ENCODE data around the gene SMARCAD1. TPM values are rescaled to one million over a fixed set of nuclear protein-coding genes. Genes with fewer than 3 reads are reported as not detected.
A peak's percentile ranks its signal among the peaks of the same experiment; 100 is the strongest.

The SMARCAD1 gene, protein sequence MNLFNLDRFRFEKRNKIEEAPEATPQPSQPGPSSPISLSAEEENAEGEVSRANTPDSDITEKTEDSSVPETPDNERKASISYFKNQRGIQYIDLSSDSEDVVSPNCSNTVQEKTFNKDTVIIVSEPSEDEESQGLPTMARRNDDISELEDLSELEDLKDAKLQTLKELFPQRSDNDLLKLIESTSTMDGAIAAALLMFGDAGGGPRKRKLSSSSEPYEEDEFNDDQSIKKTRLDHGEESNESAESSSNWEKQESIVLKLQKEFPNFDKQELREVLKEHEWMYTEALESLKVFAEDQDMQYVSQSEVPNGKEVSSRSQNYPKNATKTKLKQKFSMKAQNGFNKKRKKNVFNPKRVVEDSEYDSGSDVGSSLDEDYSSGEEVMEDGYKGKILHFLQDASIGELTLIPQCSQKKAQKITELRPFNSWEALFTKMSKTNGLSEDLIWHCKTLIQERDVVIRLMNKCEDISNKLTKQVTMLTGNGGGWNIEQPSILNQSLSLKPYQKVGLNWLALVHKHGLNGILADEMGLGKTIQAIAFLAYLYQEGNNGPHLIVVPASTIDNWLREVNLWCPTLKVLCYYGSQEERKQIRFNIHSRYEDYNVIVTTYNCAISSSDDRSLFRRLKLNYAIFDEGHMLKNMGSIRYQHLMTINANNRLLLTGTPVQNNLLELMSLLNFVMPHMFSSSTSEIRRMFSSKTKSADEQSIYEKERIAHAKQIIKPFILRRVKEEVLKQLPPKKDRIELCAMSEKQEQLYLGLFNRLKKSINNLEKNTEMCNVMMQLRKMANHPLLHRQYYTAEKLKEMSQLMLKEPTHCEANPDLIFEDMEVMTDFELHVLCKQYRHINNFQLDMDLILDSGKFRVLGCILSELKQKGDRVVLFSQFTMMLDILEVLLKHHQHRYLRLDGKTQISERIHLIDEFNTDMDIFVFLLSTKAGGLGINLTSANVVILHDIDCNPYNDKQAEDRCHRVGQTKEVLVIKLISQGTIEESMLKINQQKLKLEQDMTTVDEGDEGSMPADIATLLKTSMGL
- 36.8 and 38.0 TPM in 2 replicates for total RNA-seq

DNA sequence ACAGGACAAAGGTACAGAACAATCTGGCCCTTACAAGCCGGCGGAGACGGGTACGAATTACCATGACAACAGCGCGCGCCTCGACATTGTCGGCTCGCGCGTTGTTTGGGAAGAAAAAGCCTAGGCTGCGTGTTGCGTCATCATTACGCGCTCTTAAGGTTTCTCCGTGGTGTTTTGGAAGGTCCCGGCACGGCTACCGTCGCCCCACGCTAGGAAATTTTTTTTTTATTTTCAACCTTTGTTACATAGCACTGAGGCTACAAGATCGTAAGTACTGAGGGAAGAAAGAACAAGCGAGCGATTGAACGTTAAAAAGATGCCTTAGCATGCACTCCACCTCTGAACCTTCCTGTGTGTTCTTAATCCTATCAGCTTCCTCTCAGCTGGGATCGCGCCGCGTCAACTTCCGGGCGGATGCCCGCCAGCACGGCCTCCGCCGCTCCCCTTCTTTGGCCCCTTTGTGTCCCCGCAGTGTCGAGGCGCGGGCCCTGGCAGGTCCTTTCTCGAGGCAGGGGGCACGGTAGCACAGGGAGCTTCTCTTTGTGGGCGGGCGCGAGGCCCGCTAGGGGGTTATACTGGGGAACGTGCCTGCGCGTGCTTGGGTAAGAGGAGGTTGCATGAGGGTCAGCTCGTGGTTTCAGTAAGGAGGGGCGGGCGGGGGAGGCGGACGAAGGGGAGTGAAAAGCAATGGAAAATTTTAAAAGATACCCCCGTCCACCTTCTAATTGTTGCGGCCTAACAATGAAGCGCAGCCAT lies at the start of gene SMARCAD1:
Gene SMARCAD1 (plus strand): TSS at position 397 of the 756 bp plus-strand sequence. CDS start 530 bp downstream, outside the sequence.
- Histone ChIP-seq H3K4me3 (ENCODE audit: low read depth, low read length) (peak within 1 kb of the TSS; percentile 79), H3K36me3 (ENCODE audit: control insufficient read depth, insufficient read depth, low read length) (no peaks in the 10 kb centered on the region), H3K27me3 (ENCODE audit: control insufficient read depth, insufficient read depth, low read length) (no peaks in the 10 kb centered on the region)
- DNase-seq (ENCODE audit: low read depth), result peak; percentile 79
- TF ChIP-seq, protein P1, sequence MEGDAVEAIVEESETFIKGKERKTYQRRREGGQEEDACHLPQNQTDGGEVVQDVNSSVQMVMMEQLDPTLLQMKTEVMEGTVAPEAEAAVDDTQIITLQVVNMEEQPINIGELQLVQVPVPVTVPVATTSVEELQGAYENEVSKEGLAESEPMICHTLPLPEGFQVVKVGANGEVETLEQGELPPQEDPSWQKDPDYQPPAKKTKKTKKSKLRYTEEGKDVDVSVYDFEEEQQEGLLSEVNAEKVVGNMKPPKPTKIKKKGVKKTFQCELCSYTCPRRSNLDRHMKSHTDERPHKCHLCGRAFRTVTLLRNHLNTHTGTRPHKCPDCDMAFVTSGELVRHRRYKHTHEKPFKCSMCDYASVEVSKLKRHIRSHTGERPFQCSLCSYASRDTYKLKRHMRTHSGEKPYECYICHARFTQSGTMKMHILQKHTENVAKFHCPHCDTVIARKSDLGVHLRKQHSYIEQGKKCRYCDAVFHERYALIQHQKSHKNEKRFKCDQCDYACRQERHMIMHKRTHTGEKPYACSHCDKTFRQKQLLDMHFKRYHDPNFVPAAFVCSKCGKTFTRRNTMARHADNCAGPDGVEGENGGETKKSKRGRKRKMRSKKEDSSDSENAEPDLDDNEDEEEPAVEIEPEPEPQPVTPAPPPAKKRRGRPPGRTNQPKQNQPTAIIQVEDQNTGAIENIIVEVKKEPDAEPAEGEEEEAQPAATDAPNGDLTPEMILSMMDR (IDR thresholded peaks at IDR 0.05; ENCODE audit: insufficient read depth, low read length, poor library complexity, severe bottlenecking), result no peak

DNA sequence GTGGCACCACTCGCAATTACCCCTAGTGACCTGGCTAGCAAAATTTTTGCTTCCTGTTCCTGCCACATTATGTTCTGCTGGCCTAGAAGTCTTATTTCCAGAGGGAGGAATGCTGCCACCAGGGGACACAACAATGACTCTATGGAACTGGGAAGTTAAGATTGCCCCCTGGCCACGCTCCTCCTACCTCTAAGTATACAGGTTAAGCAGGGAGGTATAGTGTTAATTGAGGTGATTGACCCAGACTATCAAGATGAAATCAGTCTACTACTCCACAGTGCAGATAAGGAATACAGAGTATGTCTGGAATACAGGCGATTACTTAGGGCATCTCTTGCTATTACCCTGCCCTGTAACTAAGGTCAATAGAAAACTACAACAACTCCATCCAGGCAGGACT lies 48.8 kb upstream of the SMARCAD1 start:
- no peaks in the 10 kb centered on the region for H3K36me3 ChIP-seq (ENCODE audit: control insufficient read depth, insufficient read depth, low read length)
- no peaks in the 10 kb centered on the region for H3K27me3 ChIP-seq (ENCODE audit: control insufficient read depth, insufficient read depth, low read length)
- no peak overlapping the region for H3K4me3 ChIP-seq (ENCODE audit: low read depth, low read length)
- TF ChIP-seq, protein P1 (IDR thresholded peaks at IDR 0.05; ENCODE audit: insufficient read depth, low read length, poor library complexity, severe bottlenecking), result no peak
- DNase-seq (ENCODE audit: low read depth), result no peak

DNA sequence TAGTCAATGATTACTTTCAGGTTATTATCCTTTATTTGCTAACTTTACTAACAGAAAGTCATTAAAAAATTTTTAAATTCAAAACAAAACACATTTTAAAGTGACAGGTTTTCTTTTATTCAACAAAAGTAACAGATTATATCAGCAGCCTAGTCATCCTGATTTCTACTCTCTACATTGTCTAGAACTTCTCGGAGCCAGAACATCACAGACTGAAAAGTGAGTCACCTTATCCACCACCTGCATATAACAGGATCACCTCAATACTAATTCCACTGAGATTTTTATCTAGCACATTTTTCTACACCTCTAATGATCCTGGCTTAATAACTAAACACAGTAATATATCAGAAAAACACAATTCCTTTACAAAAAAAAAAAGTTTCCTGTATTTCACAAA lies 47.9 kb upstream of the SMARCAD1 start:
- Histone ChIP-seq H3K4me3 (ENCODE audit: low read depth, low read length) (no peak overlapping the region), H3K36me3 (ENCODE audit: control insufficient read depth, insufficient read depth, low read length) (no peaks in the 10 kb centered on the region), H3K27me3 (ENCODE audit: control insufficient read depth, insufficient read depth, low read length) (no peaks in the 10 kb centered on the region)
- TF ChIP-seq, protein P1 (IDR thresholded peaks at IDR 0.05; ENCODE audit: insufficient read depth, low read length, poor library complexity, severe bottlenecking), result no peak
- DNase-seq (ENCODE audit: low read depth), result no peak

DNA sequence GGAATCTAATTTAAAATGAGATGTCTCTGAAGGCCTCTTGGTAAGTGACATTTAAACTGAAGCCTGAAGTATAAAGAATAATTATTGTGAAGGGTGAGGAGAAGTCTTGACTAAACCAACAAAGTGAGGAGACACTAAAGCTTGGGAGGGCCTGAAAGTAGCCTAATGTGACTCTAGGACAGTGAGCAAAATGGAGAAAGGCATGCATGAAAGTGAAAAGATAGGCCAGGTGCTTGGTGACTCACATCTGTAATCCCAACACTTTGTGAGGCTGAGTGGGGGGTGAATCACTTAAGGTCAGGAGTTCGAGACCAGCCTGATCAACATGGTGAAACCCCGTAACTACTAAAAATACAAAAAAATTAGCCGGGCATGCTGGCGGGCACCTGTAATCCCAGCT lies 46.9 kb upstream of the SMARCAD1 start:
- DNase-seq (ENCODE audit: low read depth), result no peak
- Histone ChIP-seq H3K4me3 (ENCODE audit: low read depth, low read length) (no peak overlapping the region), H3K36me3 (ENCODE audit: control insufficient read depth, insufficient read depth, low read length) (no peaks in the 10 kb centered on the region), H3K27me3 (ENCODE audit: control insufficient read depth, insufficient read depth, low read length) (no peaks in the 10 kb centered on the region)
- TF ChIP-seq, protein P1 (IDR thresholded peaks at IDR 0.05; ENCODE audit: insufficient read depth, low read length, poor library complexity, severe bottlenecking), result no peak

DNA sequence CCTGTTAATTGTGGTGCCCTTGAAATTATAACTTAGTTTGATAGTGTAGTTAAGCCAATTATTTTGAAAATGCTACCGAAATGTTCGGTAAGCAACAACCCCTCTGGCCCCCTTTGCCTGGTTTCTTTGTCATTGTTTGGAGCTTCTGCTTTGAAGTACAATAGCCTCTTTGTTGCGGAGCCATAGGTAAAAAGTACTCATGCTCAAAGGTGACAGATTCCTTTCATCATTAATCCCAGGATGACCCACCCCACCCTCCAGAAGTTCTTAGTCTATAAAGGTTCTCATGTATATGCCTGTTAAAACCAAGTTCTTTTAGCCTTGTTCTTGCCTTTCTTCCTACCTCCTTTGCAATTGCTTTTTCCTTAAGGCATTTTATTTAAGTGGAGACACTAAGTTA lies 42.4 kb upstream of the SMARCAD1 start:
- TF ChIP-seq, protein P1 (IDR thresholded peaks at IDR 0.05; ENCODE audit: insufficient read depth, low read length, poor library complexity, severe bottlenecking), result no peak
- no peak for DNase-seq (ENCODE audit: low read depth)
- Histone ChIP-seq H3K4me3 (ENCODE audit: low read depth, low read length) (no peak overlapping the region), H3K36me3 (ENCODE audit: control insufficient read depth, insufficient read depth, low read length) (no peaks in the 10 kb centered on the region), H3K27me3 (ENCODE audit: control insufficient read depth, insufficient read depth, low read length) (no peaks in the 10 kb centered on the region)

Measured in kidney epithelial cell (primary cell).